Endothelial cell (in vitro differentiated cells): ENCODE data around the gene DAAM1. TPM values are rescaled to one million over a fixed set of nuclear protein-coding genes. Genes with fewer than 3 reads are reported as not detected.

Experiments
- DNase-seq: peaks from one replicate; pipeline ENCODE4 v3.0.0; 2021; ENCODE audit warnings: low spot score
- H3K27ac Mint-ChIP-seq: one replicate; pipeline ENCODE4 v1.8.0; 2021; ENCODE audit warnings: mixed read lengths, inconsistent platforms; ENCODE audit not compliant: unreplicated experiment
- H3K27me3 Mint-ChIP-seq: one replicate; pipeline ENCODE4 v1.8.0; 2021; ENCODE audit warnings: mild to moderate bottlenecking, moderate library complexity, mixed read lengths, inconsistent platforms; ENCODE audit not compliant: unreplicated experiment
- H3K36me3 Mint-ChIP-seq: one replicate; pipeline ENCODE4 v1.8.0; 2021; ENCODE audit warnings: mild to moderate bottlenecking, low read depth, mixed read lengths, inconsistent platforms; ENCODE audit not compliant: unreplicated experiment
- H3K4me1 Mint-ChIP-seq: one replicate; pipeline ENCODE4 v1.8.0; 2021; ENCODE audit warnings: mild to moderate bottlenecking, mixed read lengths, inconsistent platforms; ENCODE audit not compliant: unreplicated experiment
- H3K4me3 Mint-ChIP-seq: one replicate; pipeline ENCODE4 v1.8.0; 2021; ENCODE audit warnings: mild to moderate bottlenecking, mixed read lengths, inconsistent platforms; ENCODE audit not compliant: unreplicated experiment
- H3K9me3 Mint-ChIP-seq: one replicate; pipeline ENCODE4 v1.8.0; 2021; ENCODE audit warnings: mixed read lengths, inconsistent platforms; ENCODE audit not compliant: unreplicated experiment
- total RNA-seq: library from RNA; stranded (reverse); fragmentation: NEBNext Ultra II Directional; extraction: Animal tissue kit (Norgen Biotek cat#: 25700); gene quantifications from one replicate; pipeline ENCODE4 v1.2.1, GENCODE V29; 2021; ENCODE audit not compliant: unreplicated experiment
- TF ChIP-seq, protein P1 (sequence below): fragments of 200-600 bp; sonication (generic); IDR thresholded peaks from one replicate; pipeline ENCODE4 v1.5.0; 2021; ENCODE audit warnings: antibody characterized with exemption; ENCODE audit not compliant: unreplicated experiment

DAAM1 gene
- total RNA-seq, 1 donor from 2014 or later, result 103 TPM

- Mint-ChIP-seq H3K36me3 (no peaks in the 10 kb centered on the region), H3K27ac (no peak overlapping the region), H3K27me3 (no peaks in the 10 kb centered on the region), H3K4me1 (peaks cover 21% of the 10 kb centered on the region), H3K4me3 (no peak overlapping the region), H3K9me3 (no peaks in the 10 kb centered on the region)
- TF ChIP-seq, protein P1, sequence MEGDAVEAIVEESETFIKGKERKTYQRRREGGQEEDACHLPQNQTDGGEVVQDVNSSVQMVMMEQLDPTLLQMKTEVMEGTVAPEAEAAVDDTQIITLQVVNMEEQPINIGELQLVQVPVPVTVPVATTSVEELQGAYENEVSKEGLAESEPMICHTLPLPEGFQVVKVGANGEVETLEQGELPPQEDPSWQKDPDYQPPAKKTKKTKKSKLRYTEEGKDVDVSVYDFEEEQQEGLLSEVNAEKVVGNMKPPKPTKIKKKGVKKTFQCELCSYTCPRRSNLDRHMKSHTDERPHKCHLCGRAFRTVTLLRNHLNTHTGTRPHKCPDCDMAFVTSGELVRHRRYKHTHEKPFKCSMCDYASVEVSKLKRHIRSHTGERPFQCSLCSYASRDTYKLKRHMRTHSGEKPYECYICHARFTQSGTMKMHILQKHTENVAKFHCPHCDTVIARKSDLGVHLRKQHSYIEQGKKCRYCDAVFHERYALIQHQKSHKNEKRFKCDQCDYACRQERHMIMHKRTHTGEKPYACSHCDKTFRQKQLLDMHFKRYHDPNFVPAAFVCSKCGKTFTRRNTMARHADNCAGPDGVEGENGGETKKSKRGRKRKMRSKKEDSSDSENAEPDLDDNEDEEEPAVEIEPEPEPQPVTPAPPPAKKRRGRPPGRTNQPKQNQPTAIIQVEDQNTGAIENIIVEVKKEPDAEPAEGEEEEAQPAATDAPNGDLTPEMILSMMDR, result no peak
- no peak for DNase-seq
Measured at GRCh38 chr14:59207506-59207933, 19.1 kb downstream of the DAAM1 start.

- H3K27ac Mint-ChIP-seq, result no peak overlapping the region
- no peak overlapping the region for H3K4me3 Mint-ChIP-seq
- no peaks in the 10 kb centered on the region for H3K36me3 Mint-ChIP-seq
- TF ChIP-seq, protein P1, result no peak
- H3K27me3 Mint-ChIP-seq, result no peaks in the 10 kb centered on the region
- H3K9me3 Mint-ChIP-seq, result no peaks in the 10 kb centered on the region
- peaks cover 29% of the 10 kb centered on the region for H3K4me1 Mint-ChIP-seq
- DNase-seq, result no peak
Measured at GRCh38 chr14:59208224-59208814, 19.9 kb downstream of the DAAM1 start.

DNA sequence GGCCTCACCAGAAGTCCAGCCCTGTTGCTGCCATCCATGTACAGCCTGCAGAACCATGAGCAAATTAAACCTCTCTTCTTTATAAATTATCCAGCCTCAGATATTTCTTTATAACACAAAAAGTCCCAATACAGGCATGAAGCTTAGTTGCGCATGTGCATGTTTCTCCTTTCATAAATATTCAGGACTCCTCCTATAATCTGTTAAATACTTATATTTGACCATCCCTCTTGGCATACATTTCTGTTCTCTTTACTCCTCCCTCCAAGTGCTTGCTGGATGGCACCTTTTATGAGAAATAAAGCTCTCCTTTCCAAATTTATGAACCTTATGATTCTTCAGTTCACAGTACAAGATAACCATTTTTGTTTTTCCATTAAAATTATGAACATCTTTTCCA is 20.5 kb downstream of the DAAM1 start:
- H3K4me1 Mint-ChIP-seq, result peaks cover 35% of the 10 kb centered on the region
- H3K36me3 Mint-ChIP-seq, result no peaks in the 10 kb centered on the region
- H3K27ac Mint-ChIP-seq, result no peak overlapping the region
- no peak for DNase-seq
- H3K27me3 Mint-ChIP-seq, result no peaks in the 10 kb centered on the region
- H3K9me3 Mint-ChIP-seq, result no peaks in the 10 kb centered on the region
- no peak overlapping the region for H3K4me3 Mint-ChIP-seq
- TF ChIP-seq, protein P1, result no peak

DNA sequence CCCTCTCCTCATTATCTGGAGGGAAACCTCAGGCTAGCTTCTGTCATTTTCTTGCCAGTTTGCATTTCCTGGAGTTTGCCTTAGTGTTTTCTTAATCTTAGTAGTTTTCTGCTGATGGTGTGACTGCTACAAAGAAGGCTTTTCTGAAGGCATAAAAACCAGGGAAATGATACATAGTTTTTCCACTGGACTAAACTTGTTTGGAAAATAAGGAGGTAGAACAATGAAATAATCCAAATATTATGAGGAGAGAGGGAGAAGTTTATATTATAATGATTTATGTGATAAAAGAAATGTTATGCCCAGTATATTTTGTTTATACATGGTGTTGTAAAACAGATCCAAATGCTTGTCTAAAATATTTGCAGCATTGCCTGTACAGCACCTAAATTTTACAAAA is 22.2 kb downstream of the DAAM1 start:
- H3K4me3 Mint-ChIP-seq, result no peak overlapping the region
- H3K9me3 Mint-ChIP-seq, result no peaks in the 10 kb centered on the region

More for the DNA sequence above, 22.2 kb downstream of the DAAM1 start:
- H3K27ac Mint-ChIP-seq, result peak overlapping the region; percentile 58
- H3K4me1 Mint-ChIP-seq, result peaks cover 51% of the 10 kb centered on the region
- H3K36me3 Mint-ChIP-seq, result no peaks in the 10 kb centered on the region
- TF ChIP-seq, protein P1, result no peak
- no peak for DNase-seq
- H3K27me3 Mint-ChIP-seq, result no peaks in the 10 kb centered on the region
